H1 (cell line): ENCODE measurements around the gene TNFSF18. TPM values are rescaled to one million over a fixed set of nuclear protein-coding genes. Genes with fewer than 3 reads are reported as not detected.

Experiments
- polyA plus RNA-seq, 7 experiments: library from polyadenylated mRNA; depleted of rRNA in 3 of 7; stranded (reverse) in 5 of 7; unstranded in 2 of 7; fragments of >200 nt in 5 of 7; fragments of 200-250 nt in 2 of 7; gene quantifications; 1 replicate in 5 of 7; 2 replicates in 1 of 7; 4 replicates in 1 of 7; pipeline versions ENCODE4 v1.2.1 to v1.2.3, GENCODE V29; 2011 to 2013; ENCODE audit warnings: missing spikeins in 2 of 7, mixed read lengths in 2 of 7
- total RNA-seq: library from RNA; stranded (reverse); fragmentation: NEBNext Ultra II Directional; extraction: Animal tissue kit (Norgen Biotek cat#: 25700); gene quantifications from 2 replicates; pipeline ENCODE4 v1.2.1, GENCODE V29; 2021

The TNFSF18 gene
- total and polyA plus RNA-seq, 2 of the 8 experiments (the other 6 are each of a cell fraction or from before 2014, with no cell fraction given): not detected

Other genes with a start within 250 kb of the TNFSF18 start
- gene TNFSF4, start 156.4 kb upstream of the TNFSF18 start, total RNA-seq: 0.59 and 0.63 TPM in 2 replicates
- gene TNFSF4, start 156.4 kb upstream of the TNFSF18 start, polyA plus RNA-seq (2011; rRNA removed): 0.31 and 0.54 TPM in 2 replicates